ENCODE data around the gene MBP. TPM values are rescaled to one million over a fixed set of nuclear protein-coding genes. Genes with fewer than 3 reads are reported as not detected.

The MBP gene
- total and polyA plus RNA-seq, 10 of the 15 experiments (the other 5 are each of a cell fraction or from before 2014, with no cell fraction given) = 12.2 to 67.8 (median 42.1) TPM

- H3K79me2 ChIP-seq (ENCODE audit: control insufficient read depth, insufficient read depth, low read length) = no peaks in the 10 kb centered on the region
- intact Hi-C loops (cut with micrococcal nuclease; ENCODE audit: unreplicated experiment) = no loop called here
- H2AFZ ChIP-seq (ENCODE audit: control insufficient read depth, low read depth, low read length) = no peak overlapping the region
- no peaks in the 10 kb centered on the region for H3K9me3 ChIP-seq (replicated peaks; ENCODE audit: control insufficient read depth, insufficient read depth, low read length)
- in situ Hi-C loops (cut with MboI) = no loop called here
- SMC1A ChIA-PET (ENCODE audit: uncharacterized antibody, unreplicated experiment) = interaction anchor here (1.0 kb wide), 1 partner anchor 209 kb away, joined by 3 read pairs; no protein-coding TSS in a partner anchor
- H3K4me2 ChIP-seq (ENCODE audit: control insufficient read depth, insufficient read depth) = no peak overlapping the region
- no peak overlapping the region for H3K9ac ChIP-seq (ENCODE audit: control insufficient read depth, insufficient read depth, low read length)
- WGBS (ENCODE audit: insufficient coverage, insufficient replicate concordance, low lambda C conversion rate, missing lambda C conversion rate) = 86% methylated on average over 8 of the region's 8 CpGs
- RAD21 ChIA-PET (ENCODE audit: unreplicated experiment) = interaction anchor here (1.7 kb wide), 2 partner anchors 12 to 200 kb away, joined by 5 to 7 read pairs; no protein-coding TSS in a partner anchor
- CTCF ChIA-PET = interaction anchor here (1.1 to 1.5 kb wide), 3 partner anchors 11 to 28 kb away, joined by 3 to 4 read pairs (median 3); no protein-coding TSS in a partner anchor
- H3K4me1 ChIP-seq (ENCODE audit: control insufficient read depth, insufficient read depth, low read length) = no peaks in the 10 kb centered on the region
- no peaks in the 10 kb centered on the region for H4K20me1 ChIP-seq (ENCODE audit: control insufficient read depth, insufficient read depth)
- H3K27ac ChIP-seq (ENCODE audit: control insufficient read depth, insufficient read depth) = no peak overlapping the region
- DNase-seq (ENCODE audit: low read depth, low spot score) (no peak), FAIRE-seq (no peak), ATAC-seq (no peak)
- peaks cover 9 to 14% of the 10 kb centered on the region in 2 experiments for H3K36me3 ChIP-seq (ENCODE audit: control insufficient read depth in 2 of 2, insufficient read depth in 2 of 2, low read length in 1 of 2)
- POLR2A ChIA-PET = no interaction called here
- BruUV-seq (replicated peaks) = no TSS peak
- H3K27me3 ChIP-seq (replicated peaks in 1 of 2; ENCODE audit: control insufficient read depth in 2 of 2, insufficient read depth in 2 of 2, low read length in 1 of 2) = no peaks in the 10 kb centered on the region
- no peak overlapping the region for H3K4me3 ChIP-seq
- TF ChIP-seq ZBTB4 (CRISPR knock-in tag; IDR thresholded peaks at IDR 0.05) (no peak), SMC3 (IDR thresholded peaks at IDR 0.05; ENCODE audit: borderline replicate concordance, low read length) (no peak), SPI1 (IDR thresholded peaks at IDR 0.05; ENCODE audit: borderline replicate concordance, insufficient read depth, low read depth, low read length) (no peak), E2F4 (IDR thresholded peaks at IDR 0.05; ENCODE audit: low read depth, low read length) (no peak), CHD1 (IDR thresholded peaks at IDR 0.05; ENCODE audit: low read depth, low read length) (no peak), BRCA1 (IDR thresholded peaks at IDR 0.05; ENCODE audit: low read depth, low read length) (no peak), EP300 (IDR thresholded peaks at IDR 0.05; ENCODE audit: borderline replicate concordance in 1 of 2, control insufficient read depth in 1 of 2, low read depth in 2 of 2, low read length in 2 of 2) (no peak), IRF5 (IDR thresholded peaks at IDR 0.05; ENCODE audit: borderline replicate concordance) (no peak), TCF12 (IDR thresholded peaks at IDR 0.05; ENCODE audit: low read depth, low read length) (no peak), NR2C2 (IDR thresholded peaks at IDR 0.05; ENCODE audit: borderline replicate concordance, control insufficient read depth, insufficient read length, low read depth) (no peak), ZNF207 (IDR thresholded peaks at IDR 0.05; ENCODE audit: borderline replicate concordance) (no peak), SREBF1 (IDR thresholded peaks at IDR 0.05; ENCODE audit: low read length) (no peak), MXI1 (IDR thresholded peaks at IDR 0.05; ENCODE audit: low read depth, low read length) (no peak), SMAD1 (IDR thresholded peaks at IDR 0.05; ENCODE audit: low read depth, partially characterized antibody) (no peak), PKNOX1 (IDR thresholded peaks at IDR 0.05) (no peak), ETV6 (conservative IDR thresholded peaks at IDR 0.05 in 1 of 2, IDR thresholded peaks at IDR 0.05 in 1 of 2; ENCODE audit: borderline replicate concordance in 1 of 2, low read depth in 1 of 2) (no peak)
Measured at GRCh38 chr18:77012120-77012519, 120.5 kb downstream of the MBP start.

Measured in GM12878 (cell line).